ENCODE data around the gene GJD2.

The GJD2 gene

GRCh38 chr15:34754674-34755418 lies at the start of gene GJD2:
Gene GJD2, minus strand, starts transcription at chr15:34754998. Its CDS starts 510 bp downstream, at chr15:34754488.
- DNase-seq (ENCODE audit: low spot score), result no peak

GRCh38 chr15:34804113-34804512 lies 49.3 kb upstream of the GJD2 start:
- no peak for DNase-seq (ENCODE audit: low spot score)

GRCh38 chr15:34802803-34803750 lies 48.3 kb upstream of the GJD2 start:
- no peak for DNase-seq (ENCODE audit: low spot score)

- no peak for DNase-seq (ENCODE audit: low spot score)
These were observed 47.6 kb upstream of the GJD2 start for GRCh38 chr15:34802371-34802770.

- DNase-seq (ENCODE audit: low spot score), result no peak
These were observed 44.6 kb upstream of the GJD2 start for GRCh38 chr15:34799149-34800101.

- no peak for DNase-seq (ENCODE audit: low spot score)
These were observed 42.1 kb upstream of the GJD2 start for GRCh38 chr15:34796847-34797435.

GRCh38 chr15:34795267-34796081 lies 40.7 kb upstream of the GJD2 start, which contains the start of gene ACTC1:
Gene ACTC1, minus strand, starts transcription at chr15:34795549. Its CDS starts 741 bp downstream, at chr15:34794808.
- no peak for DNase-seq (ENCODE audit: low spot score)

GRCh38 chr15:34794590-34795206 lies 39.9 kb upstream of the GJD2 start:
- no peak for DNase-seq (ENCODE audit: low spot score)

GRCh38 chr15:34793901-34794300 lies 39.1 kb upstream of the GJD2 start:
- DNase-seq (ENCODE audit: low spot score), result no peak

GRCh38 chr15:34793071-34793470 lies 38.3 kb upstream of the GJD2 start:
- DNase-seq (ENCODE audit: low spot score), result no peak

- no peak for DNase-seq (ENCODE audit: low spot score)
These were observed 36.9 kb upstream of the GJD2 start for GRCh38 chr15:34791701-34792100.

- DNase-seq (ENCODE audit: low spot score), result no peak
These were observed 35.3 kb upstream of the GJD2 start for GRCh38 chr15:34790121-34790520.

- DNase-seq (ENCODE audit: low spot score), result no peak
These were observed 34.5 kb upstream of the GJD2 start for GRCh38 chr15:34789326-34789725.

- no peak for DNase-seq (ENCODE audit: low spot score)
These were observed 31.4 kb upstream of the GJD2 start for GRCh38 chr15:34786206-34786605.

- no peak for DNase-seq (ENCODE audit: low spot score)
These were observed 29.2 kb upstream of the GJD2 start for GRCh38 chr15:34783991-34784390.

GRCh38 chr15:34783431-34783830 lies 28.6 kb upstream of the GJD2 start:
- no peak for DNase-seq (ENCODE audit: low spot score)

- no peak for DNase-seq (ENCODE audit: low spot score)
These were observed 28.1 kb upstream of the GJD2 start for GRCh38 chr15:34782901-34783300.

GRCh38 chr15:34780725-34781124 lies 25.9 kb upstream of the GJD2 start:
- DNase-seq (ENCODE audit: low spot score), result no peak

GRCh38 chr15:34776606-34777105 lies 21.9 kb upstream of the GJD2 start:
- no peak for DNase-seq (ENCODE audit: low spot score)

GRCh38 chr15:34773917-34774316 lies 19.1 kb upstream of the GJD2 start:
- no peak for DNase-seq (ENCODE audit: low spot score)

All from hematopoietic multipotent progenitor cell treated with erythropoietin and hydrocortisone succinate and interleukin-3 and kit ligand, for 15 days (in vitro differentiated cells).